HepG2 (cell line): ENCODE measurements around the gene WDR70. TPM values are rescaled to one million over a fixed set of nuclear protein-coding genes. Genes with fewer than 3 reads are reported as not detected.
"Not testable (repeated sequence)": the region's sequence is repeated elsewhere in the genome, so short reads cannot be mapped to it uniquely, and the experiment has no call there.

ENCODE experiments used
- ATAC-seq: fragments of 200-7000 bp; cut with Tn5 transposase; 3 replicates; pipeline ENCODE4 v1.9.1; 2020; ENCODE audit warnings: mild to moderate bottlenecking, moderate library complexity
- BruUV-seq: library from RNA; stranded (reverse); fragments of 400-500 nt; replicated peaks from 2 replicates; lab custom pipeline; 2021; lab: Mats Ljungman, UMichigan
- CTCF ChIA-PET: fragments of 300-600 bp; formaldehyde crosslinking; extraction: SDS; loops from one replicate; lab custom pipeline; 2021; ENCODE audit warnings: low total read pairs, inconsistent platforms, low intra/inter-chr PET ratio; lab: Yijun Ruan, JAX
- POLR2A ChIA-PET: fragments of 350-600 bp; sonication (Branson Sonifier 250); formaldehyde crosslinking; loops from one replicate; lab custom pipeline; 2020; ENCODE audit warnings: antibody characterized with exemption, inconsistent platforms; lab: Yijun Ruan, JAX
- DNase-seq: peaks from one replicate; pipeline ENCODE4 v3.0.0-alpha.2; 2015; ENCODE audit warnings: low spot score
- FAIRE-seq: peaks from 3 replicates; lab custom pipeline; 2011; peaks lifted over from hg19 to GRCh38; lab: Jason Lieb, UNC
- H2AFZ ChIP-seq: one replicate; pipeline ENCODE4 v1.6.1; 2011; ENCODE audit warnings: low read length, inconsistent platforms
- H3K27ac ChIP-seq: fragments of 300-600 bp; 3 replicates; pipeline ENCODE4 v1.8.0; 2011; ENCODE audit warnings: mixed run types, mild to moderate bottlenecking, mixed read lengths, low read length, inconsistent platforms; ENCODE audit not compliant: insufficient read depth; ENCODE audit errors: extremely low read length
- H3K27me3 ChIP-seq, 2 experiments: fragments of 200-600 bp in 1 of 2; 2 replicates in 1 of 2; 3 replicates in 1 of 2; pipeline versions ENCODE4 v1.6.0 to v1.8.0; 2011; ENCODE audit warnings: low read length in 2 of 2, mild to moderate bottlenecking in 2 of 2, moderate library complexity in 2 of 2, inconsistent platforms in 1 of 2; ENCODE audit not compliant: insufficient read depth in 2 of 2, control insufficient read depth in 1 of 2
- H3K36me3 ChIP-seq, 2 experiments: fragments of 200-600 bp in 1 of 2; replicated peaks in 1 of 2; 2 replicates in 1 of 2; 3 replicates in 1 of 2; pipeline versions ENCODE4 v1.5.1 to v1.8.0; 2011; ENCODE audit warnings: low read length in 2 of 2, inconsistent platforms in 1 of 2; ENCODE audit not compliant: insufficient read depth in 2 of 2, control insufficient read depth in 1 of 2
- H3K4me1 ChIP-seq: 2 replicates; pipeline ENCODE4 v1.5.1; 2012; ENCODE audit warnings: low read length, inconsistent platforms; ENCODE audit not compliant: insufficient read depth
- H3K4me2 ChIP-seq: 2 replicates; pipeline ENCODE4 v1.6.0; 2011; ENCODE audit warnings: low read depth, low read length, inconsistent platforms
- H3K4me3 ChIP-seq, 3 experiments: fragments of 200-600 bp in 1 of 3; sonication (generic), shearing (Covaris generic) in 1 of 3; replicated peaks in 1 of 3; 2 replicates each; pipeline ENCODE4 v1.5.1; 2011 to 2016; ENCODE audit warnings: low read length in 3 of 3, inconsistent platforms in 2 of 3, low read depth in 2 of 3, mild to moderate bottlenecking in 2 of 3, control low read depth in 1 of 3, mixed read lengths in 1 of 3; ENCODE audit not compliant: insufficient read depth in 1 of 3
- H3K79me2 ChIP-seq: one replicate; pipeline ENCODE4 v1.6.1; 2011; ENCODE audit warnings: low read length, inconsistent platforms; ENCODE audit not compliant: insufficient read depth
- H3K9ac ChIP-seq: 2 replicates; pipeline ENCODE4 v1.6.0; 2011; ENCODE audit warnings: mild to moderate bottlenecking, low read depth, low read length, inconsistent platforms; ENCODE audit not compliant: insufficient read depth
- H3K9me3 ChIP-seq: 2 replicates; pipeline ENCODE4 v1.5.1; 2012; ENCODE audit warnings: mild to moderate bottlenecking, low read length
- H4K20me1 ChIP-seq: 2 replicates; pipeline ENCODE4 v1.6.0; 2011; ENCODE audit warnings: inconsistent platforms, mild to moderate bottlenecking, low read length, moderate library complexity; ENCODE audit not compliant: insufficient read depth
- BORCS8-MEF2B ChIP-seq: sonication (generic); formaldehyde crosslinking; IDR thresholded peaks from 2 replicates; pipeline ENCODE4 v1.8.0; 2022; ENCODE audit warnings: mild to moderate bottlenecking, missing genetic modification reagents
- EP300 ChIP-seq, 3 experiments: sonication (generic) in 1 of 3; formaldehyde crosslinking in 1 of 3; IDR thresholded peaks; 2 replicates each; pipeline versions ENCODE4 v1.5.1 to v1.6.1; 2011 to 2020; ENCODE audit warnings: low read depth in 2 of 3, low read length in 2 of 3, borderline replicate concordance in 1 of 3, improper control_type of control experiment in 1 of 3, mild to moderate bottlenecking in 1 of 3, missing genetic modification reagents in 1 of 3, moderate library complexity in 1 of 3
- IKZF4 ChIP-seq: sonication (generic); formaldehyde crosslinking; IDR thresholded peaks from 2 replicates; pipeline ENCODE4 v1.5.1; 2020; ENCODE audit warnings: borderline replicate concordance, mild to moderate bottlenecking, low read depth, missing genetic modification reagents; ENCODE audit errors: not compliant biosample characterization
- IRF2 ChIP-seq: IDR thresholded peaks from 2 replicates; pipeline ENCODE4 v1.6.1; 2018; ENCODE audit warnings: missing genetic modification reagents, missing compliant biosample characterization
- MLXIP ChIP-seq: sonication (generic); formaldehyde crosslinking; IDR thresholded peaks from 2 replicates; pipeline ENCODE4 v1.9.0; 2021; ENCODE audit warnings: missing genetic modification reagents, borderline replicate concordance
- NBN ChIP-seq: fragments of 450-650 bp; conservative IDR thresholded peaks from 2 replicates; pipeline ENCODE4 v1.6.1; 2017
- ZNF510 ChIP-seq: sonication (generic); formaldehyde crosslinking; IDR thresholded peaks from 2 replicates; pipeline ENCODE4 v1.4.0; 2020; ENCODE audit warnings: low read depth, mild to moderate bottlenecking, missing genetic modification reagents
- ZNF567 ChIP-seq: sonication (generic); formaldehyde crosslinking; IDR thresholded peaks from 2 replicates; pipeline ENCODE4 v1.8.1; 2023; ENCODE audit warnings: mild to moderate bottlenecking, missing genetic modification reagents, borderline replicate concordance
- ZNF607 ChIP-seq: sonication (generic); formaldehyde crosslinking; IDR thresholded peaks from 2 replicates; pipeline ENCODE4 v1.5.1; 2020; ENCODE audit warnings: missing genetic modification reagents, mild to moderate bottlenecking, borderline replicate concordance
- WGBS: methylation state at CpG from one replicate; pipeline ENCODE4 v1.1.6; 2017; ENCODE audit warnings: low lambda C conversion rate; 5-methylcytosine and 5-hydroxymethylcytosine counted together
- in situ Hi-C: cut with HindIII; loops from 2 replicates; pipeline ENCODE4 v1.10.0; 2017; ENCODE audit warnings: low pct_unique_long_range_greater_than_20kb; ENCODE audit not compliant: extremely low pct_ligation_motif_present
- intact Hi-C: fragments of 100-400 bp; cut with micrococcal nuclease; formaldehyde crosslinking; loops from one replicate; pipeline ENCODE4 v1.10.0; 2022; ENCODE audit not compliant: unreplicated experiment
- polyA plus RNA-seq, 8 experiments: library from polyadenylated mRNA; depleted of rRNA in 3 of 8; stranded (reverse) in 7 of 8; unstranded in 1 of 8; fragments of >200 nt; fragmentation: Illumina TruSeq in 4 of 8; extraction: Trizol in 4 of 8; gene quantifications; 2 replicates each; pipeline versions ENCODE4 v1.2.1 to v1.2.3, GENCODE V29; 2011 to 2016; ENCODE audit warnings: low read depth in 4 of 8, missing spikeins in 1 of 8, mixed read lengths in 1 of 8; ENCODE audit not compliant: insufficient read depth in 1 of 8
- total RNA-seq, 5 experiments: library from RNA; depleted of rRNA; stranded (reverse); fragments of >200 nt; fragmentation: Illumina TruSeq; extraction: Trizol; gene quantifications; 2 replicates each; pipeline ENCODE4 v1.2.3, GENCODE V29; 2016; ENCODE audit warnings: low read depth in 1 of 5
- TF ChIP-seq, protein P1 (sequence below): sonication (generic); formaldehyde crosslinking; IDR thresholded peaks from 2 replicates; pipeline ENCODE4 v1.4.0; 2020; ENCODE audit warnings: missing genetic modification reagents; ENCODE audit errors: not compliant biosample characterization
- TF ChIP-seq, protein P2 (sequence below): sonication (generic); formaldehyde crosslinking; IDR thresholded peaks from 2 replicates; pipeline ENCODE4 v1.4.0; 2020; ENCODE audit warnings: missing genetic modification reagents

WDR70 gene
- total and polyA plus RNA-seq, 2 of the 13 experiments (the other 11 are each of a cell fraction or from before 2014, with no cell fraction given), result 14.6 to 30.6 TPM

DNA sequence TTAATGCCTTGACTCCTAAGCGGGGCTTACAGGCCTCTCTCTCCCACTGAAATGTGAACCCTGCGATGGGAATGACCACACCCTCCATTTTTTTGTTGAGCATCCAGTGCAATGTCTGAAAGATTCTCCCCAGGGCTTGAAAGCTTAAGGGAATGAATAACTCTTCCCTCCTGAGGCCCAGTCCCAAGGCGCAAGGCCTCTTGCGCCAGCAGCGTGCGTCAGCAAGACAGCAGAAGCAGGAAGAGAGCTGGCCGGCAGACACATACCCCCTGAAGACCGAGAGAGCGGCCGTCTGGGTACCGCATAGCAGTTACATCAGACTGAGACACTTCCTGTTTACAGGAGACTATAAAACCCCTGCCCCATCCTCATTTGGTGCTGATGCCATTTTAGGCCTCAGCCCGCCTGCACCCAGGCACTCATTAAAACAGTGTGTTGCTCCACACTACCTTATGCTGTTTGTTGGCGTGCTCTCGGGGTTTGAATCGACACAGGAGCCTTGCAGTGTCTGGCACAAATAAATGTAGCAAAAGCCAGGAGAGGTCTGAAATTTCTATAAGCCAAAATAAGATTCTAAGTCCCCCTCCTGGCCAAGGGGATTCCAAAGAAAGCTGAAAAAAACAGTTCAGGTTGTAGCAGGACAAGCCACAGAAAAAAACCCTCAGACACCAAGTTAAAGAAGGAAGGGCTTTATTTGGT lies 398.5 kb downstream of the WDR70 start:
- 44% methylated on average over 6 of the region's 15 CpGs for WGBS
- BruUV-seq, result no TSS peak
- Histone ChIP-seq H3K36me3 (no peaks in the 10 kb centered on the region), H3K9ac (no peak overlapping the region), H4K20me1 (no peaks in the 10 kb centered on the region), H3K4me2 (no peak overlapping the region), H2AFZ (no peak overlapping the region), H3K9me3 (peaks cover 21% of the 10 kb centered on the region), H3K4me1 (no peaks in the 10 kb centered on the region), H3K79me2 (no peaks in the 10 kb centered on the region), H3K4me3 (no peak overlapping the region), H3K27me3 (no peaks in the 10 kb centered on the region), H3K27ac (no peak overlapping the region)
- DNase-seq (no peak), FAIRE-seq (no peak), ATAC-seq (no peak)
- no peak for TF ChIP-seq ZNF607
- TF ChIP-seq MLXIP, result no peak
- no peak for TF ChIP-seq NBN
- no peak for TF ChIP-seq EP300 (IDR thresholded peaks at IDR 0.05; ENCODE audit: low read depth in 2 of 2, low read length in 2 of 2)
- no peak for TF ChIP-seq EP300 (CRISPR knock-in tag; IDR thresholded peaks at IDR 0.05; ENCODE audit: borderline replicate concordance)
- TF ChIP-seq IRF2, result no peak
- TF ChIP-seq ZNF567 (CRISPR knock-in tag), result no peak
- no peak for TF ChIP-seq IKZF4 (CRISPR knock-in tag)
- TF ChIP-seq BORCS8-MEF2B (CRISPR knock-in tag), result no peak
- TF ChIP-seq, protein P1, sequence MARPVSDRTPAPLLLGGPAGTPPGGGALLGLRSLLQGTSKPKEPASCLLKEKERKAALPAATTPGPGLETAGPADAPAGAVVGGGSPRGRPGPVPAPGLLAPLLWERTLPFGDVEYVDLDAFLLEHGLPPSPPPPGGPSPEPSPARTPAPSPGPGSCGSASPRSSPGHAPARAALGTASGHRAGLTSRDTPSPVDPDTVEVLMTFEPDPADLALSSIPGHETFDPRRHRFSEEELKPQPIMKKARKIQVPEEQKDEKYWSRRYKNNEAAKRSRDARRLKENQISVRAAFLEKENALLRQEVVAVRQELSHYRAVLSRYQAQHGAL (CRISPR knock-in tag), result no peak
- TF ChIP-seq, protein P2, sequence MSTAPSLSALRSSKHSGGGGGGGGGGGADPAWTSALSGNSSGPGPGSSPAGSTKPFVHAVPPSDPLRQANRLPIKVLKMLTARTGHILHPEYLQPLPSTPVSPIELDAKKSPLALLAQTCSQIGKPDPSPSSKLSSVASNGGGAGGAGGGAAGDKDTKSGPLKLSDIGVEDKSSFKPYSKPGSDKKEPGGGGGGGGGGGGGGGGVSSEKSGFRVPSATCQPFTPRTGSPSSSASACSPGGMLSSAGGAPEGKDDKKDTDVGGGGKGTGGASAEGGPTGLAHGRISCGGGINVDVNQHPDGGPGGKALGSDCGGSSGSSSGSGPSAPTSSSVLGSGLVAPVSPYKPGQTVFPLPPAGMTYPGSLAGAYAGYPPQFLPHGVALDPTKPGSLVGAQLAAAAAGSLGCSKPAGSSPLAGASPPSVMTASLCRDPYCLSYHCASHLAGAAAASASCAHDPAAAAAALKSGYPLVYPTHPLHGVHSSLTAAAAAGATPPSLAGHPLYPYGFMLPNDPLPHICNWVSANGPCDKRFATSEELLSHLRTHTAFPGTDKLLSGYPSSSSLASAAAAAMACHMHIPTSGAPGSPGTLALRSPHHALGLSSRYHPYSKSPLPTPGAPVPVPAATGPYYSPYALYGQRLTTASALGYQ (CRISPR knock-in tag), result no peak
- TF ChIP-seq ZNF510 (CRISPR knock-in tag), result no peak
- in situ Hi-C loops, result no loop called here
- intact Hi-C loops, result no loop called here
- POLR2A ChIA-PET, result no interaction called here
- CTCF ChIA-PET, result no interaction called here

DNA sequence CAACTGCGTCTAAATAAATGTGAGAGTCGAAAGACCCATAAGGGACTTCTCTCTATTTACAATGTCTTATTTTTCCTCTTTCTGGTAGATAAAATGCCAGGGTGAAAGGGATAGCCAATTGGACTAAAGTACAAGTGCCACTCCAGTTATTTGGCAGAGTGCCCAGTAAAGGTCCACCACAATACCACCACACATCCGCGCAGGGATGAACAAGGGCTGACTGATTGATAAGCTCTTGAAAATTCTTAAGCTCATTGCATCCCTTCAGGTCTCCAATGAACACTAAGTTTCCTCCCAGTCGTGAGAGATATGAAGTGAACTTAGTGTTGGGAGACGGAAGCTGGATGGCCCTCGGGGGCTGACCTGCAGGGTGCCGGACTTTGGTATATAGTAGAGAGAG lies 402.3 kb downstream of the WDR70 start:
- not testable (repeated sequence) for BruUV-seq, H3K4me1 ChIP-seq, FAIRE-seq

More for the DNA sequence above, 402.3 kb downstream of the WDR70 start:
- in situ Hi-C loops, intact Hi-C loops, H2AFZ ChIP-seq, H3K4me3 ChIP-seq, H3K36me3 ChIP-seq, H3K27ac ChIP-seq, H3K4me2 ChIP-seq, H3K79me2 ChIP-seq, H3K9ac ChIP-seq, CTCF ChIA-PET, POLR2A ChIA-PET, ATAC-seq, H4K20me1 ChIP-seq, H3K27me3 ChIP-seq, DNase-seq, H3K9me3 ChIP-seq: not testable (repeated sequence)
- WGBS, result 51% methylated on average over 8 of the region's 8 CpGs
